Skin of body (tissue), 2 donors: ENCODE measurements around the gene PTPRN2. TPM values are rescaled to one million over a fixed set of nuclear protein-coding genes. Genes with fewer than 3 reads are reported as not detected.

Experiments
- DNase-seq: peaks from one replicate; lab custom pipeline; 2025; lab: John Stamatoyannopoulos, UW
- total RNA-seq: library from RNA; depleted of rRNA; stranded (reverse); fragments of >200 nt; gene quantifications from one replicate; pipeline ENCODE4 v1.2.3, GENCODE V29; 2014

PTPRN2 gene
- total RNA-seq, 1 donor from 2014 or later = 0.99 TPM

DNA sequence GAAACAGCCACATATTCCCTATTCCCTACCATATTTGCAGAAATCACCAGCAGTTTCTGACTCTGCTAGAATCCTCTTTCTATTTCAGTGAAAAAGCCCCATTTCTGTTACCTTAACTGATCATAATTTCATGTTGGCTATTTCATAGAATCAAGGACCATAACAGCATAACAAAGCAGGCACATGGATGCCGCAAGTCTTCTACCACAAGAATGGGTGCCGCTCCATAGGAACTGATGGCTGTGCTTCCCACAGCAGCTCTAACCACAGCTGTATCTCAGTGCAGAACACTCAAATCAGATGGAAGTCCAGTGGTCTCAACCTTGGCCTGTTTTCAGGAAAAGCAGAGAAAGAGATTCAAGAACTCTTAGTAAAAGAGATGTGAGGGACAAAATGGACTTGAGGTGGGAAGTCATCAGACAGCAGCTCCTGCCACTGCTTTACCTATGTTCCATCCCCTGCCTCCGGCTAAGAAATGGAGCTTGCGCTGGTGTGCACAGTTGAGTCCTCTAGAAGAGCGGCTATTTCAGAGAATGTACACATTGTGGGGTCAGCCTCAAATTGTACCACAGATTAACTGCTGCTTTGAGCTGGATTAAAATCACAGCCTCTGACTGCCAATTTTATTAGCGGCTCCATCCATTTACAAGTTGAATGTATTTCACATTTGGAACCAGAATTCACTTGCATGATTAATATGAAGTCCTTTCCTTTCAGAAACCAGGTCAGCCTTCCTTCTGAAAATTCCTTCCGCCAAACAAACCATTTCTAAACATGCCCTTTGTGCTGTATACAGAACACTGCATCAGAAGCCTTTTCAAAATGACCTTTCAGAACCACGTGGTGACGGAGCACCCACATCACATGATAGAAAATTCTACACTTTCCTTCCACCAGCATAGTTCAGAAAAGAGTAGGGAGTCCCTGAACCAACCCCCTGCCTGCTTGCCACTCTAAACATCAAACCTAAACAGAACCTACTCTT lies 7.7 kb downstream of the PTPRN2 start:
- DNase-seq = no peak

DNA sequence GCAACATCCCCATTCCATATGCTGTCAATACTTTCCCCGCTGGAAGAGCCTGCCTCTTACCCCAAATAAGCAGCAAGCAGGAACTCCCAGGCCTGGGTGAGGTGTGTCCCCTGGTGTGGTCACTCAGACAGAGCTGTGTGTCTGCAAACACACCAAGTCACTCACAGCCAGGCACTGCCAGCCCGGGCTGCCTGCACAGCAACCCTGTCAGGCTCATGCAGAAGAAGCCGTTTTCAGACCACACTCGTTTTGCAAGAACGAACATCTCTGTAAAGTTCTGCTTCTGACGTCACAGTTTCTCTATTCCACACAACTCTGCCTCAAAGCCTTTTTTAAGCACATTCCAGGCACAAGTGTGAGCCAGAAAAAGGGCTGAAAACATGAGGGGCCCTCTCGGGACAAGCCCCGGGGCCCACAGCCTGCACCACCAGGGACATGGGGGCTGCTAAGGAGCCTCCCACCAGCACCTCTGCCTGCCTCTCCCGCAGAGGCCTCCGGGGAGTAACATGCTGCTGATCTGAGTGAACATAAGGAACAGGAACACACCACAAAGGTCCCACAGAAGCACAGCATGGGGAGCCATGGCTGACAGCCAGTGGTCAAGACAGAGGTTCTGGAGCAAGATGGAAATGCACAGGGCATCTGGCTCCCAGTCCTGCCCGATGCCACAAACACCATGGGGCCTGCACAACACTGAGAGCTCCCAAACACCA lies 11.4 kb downstream of the PTPRN2 start:
- DNase-seq = no peak

DNA sequence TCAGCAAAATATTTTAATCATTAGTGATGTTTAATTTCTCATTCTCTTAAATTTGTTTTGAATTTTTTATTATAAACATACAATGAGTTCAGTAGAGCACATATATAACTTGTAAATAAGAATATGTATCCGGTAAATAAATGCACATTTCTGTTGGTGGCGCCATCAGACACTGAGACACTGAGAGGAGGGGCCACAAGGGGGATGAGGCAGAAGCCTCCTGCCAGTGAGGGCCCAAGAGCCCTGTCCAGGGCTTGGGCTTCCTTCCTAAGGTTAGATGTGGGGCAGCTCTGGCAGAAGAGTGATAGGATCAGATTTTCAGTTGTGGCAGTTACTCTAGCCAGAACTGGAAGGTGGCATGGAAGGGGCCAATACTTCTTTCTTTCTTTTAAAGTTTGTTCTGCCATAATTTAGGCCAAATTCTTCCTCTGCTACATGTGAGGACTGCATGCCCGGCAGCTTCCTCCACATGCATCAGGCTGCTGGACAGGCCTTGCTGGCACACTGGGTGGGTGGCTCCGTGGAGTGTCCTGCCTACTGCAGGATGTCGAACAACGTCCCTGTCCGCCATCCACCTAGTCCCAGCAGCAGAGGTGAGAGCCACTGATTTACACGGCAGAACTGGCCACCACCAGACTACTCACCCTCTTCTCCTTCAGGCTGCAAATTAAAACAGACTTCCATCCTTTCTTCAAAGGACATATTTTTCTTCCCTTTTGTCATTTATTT lies 13.2 kb downstream of the PTPRN2 start:
- no peak for DNase-seq

DNA sequence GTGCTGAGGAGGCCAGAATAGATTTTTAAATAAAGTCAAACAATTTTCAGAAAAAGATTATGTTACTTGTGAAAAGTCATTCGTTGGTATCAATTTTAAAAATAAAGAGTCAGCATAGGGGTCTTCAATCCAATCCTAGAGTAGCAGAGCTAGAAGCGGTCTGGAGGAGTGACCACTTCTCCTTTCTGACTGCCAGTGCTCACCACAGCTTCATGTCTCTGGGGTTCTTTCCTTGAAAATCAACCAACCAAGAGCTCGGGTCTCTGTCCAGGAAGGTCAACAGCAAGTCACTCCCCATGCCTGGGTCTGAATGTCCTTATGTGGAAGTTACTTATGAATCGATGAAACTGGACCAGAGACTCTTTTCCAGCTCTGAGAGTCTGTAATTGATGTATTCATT lies 14.3 kb downstream of the PTPRN2 start:
- no peak for DNase-seq

DNA sequence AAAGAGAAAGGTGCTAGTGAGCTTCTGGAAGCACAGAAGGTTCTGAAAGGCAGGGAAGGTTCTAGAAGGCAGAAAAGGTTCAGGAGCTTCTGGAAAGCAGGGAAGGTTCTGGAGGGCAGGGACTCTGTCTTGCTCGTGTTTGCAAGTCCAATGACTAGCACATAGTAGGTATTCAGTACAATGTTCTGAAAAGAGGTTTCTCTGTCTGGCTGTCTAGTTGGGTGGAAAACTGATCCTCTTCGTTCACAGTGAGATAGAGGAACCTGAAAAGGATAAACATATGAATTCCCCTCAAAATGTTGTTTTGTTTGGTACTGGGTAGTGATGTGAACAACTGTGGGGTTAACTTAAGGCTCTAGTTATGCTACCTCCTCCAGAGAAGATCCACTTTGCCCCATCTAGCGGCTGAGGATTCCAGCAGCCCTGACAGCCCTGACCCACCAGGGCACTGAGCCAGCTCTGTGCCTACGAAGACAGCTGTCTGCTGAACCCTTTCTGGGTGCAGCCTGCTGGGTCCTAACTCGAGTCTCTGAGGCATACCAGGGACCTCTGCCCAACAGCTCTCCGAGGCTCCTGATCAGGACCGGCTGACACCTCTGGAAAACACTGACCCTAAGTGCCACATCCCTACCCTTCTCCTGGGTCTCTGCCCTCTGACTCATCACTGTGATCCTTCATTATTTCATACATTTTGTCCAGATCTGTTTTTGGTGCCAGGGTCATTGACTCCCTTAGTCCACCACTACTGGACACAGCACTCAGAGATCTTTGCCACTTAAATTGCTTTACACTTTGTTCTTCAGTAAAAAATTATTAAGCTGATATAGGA lies 15.4 kb downstream of the PTPRN2 start:
- DNase-seq = no peak

DNA sequence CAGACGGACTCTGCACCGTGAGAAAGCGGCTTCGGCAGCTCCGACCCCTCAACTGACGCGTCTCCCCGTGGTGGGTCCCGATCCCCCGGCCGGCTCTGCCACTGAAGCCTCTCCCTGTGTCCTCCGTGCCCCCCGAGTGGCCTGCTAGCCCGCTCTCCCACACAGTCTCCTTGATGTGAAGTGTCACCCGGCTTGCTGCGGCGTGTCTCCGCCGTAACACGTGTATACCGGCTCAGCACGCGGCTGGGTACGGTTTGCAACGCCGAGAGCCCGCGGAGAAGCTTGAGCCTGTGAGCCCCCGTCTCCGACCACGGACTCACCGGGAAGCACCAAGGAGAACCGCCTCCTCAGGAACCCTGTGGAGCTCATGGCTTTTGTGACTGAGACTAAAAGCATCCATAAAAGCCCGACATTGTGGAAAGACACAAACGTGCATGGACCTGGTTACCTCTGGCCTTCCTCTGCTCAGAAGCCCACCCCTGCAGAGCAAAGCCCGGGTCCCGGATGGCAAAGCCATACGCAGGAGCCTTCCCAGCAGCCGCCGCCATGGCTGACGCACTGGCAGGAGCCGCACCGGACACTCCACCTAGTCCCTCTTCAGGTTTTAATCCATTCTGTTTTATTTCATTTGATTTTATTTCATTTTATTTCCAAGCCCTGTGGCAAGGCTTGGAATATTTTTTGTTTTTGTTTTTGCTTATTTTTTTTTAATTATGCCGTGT lies 17.0 kb downstream of the PTPRN2 start:
- DNase-seq = no peak

DNA sequence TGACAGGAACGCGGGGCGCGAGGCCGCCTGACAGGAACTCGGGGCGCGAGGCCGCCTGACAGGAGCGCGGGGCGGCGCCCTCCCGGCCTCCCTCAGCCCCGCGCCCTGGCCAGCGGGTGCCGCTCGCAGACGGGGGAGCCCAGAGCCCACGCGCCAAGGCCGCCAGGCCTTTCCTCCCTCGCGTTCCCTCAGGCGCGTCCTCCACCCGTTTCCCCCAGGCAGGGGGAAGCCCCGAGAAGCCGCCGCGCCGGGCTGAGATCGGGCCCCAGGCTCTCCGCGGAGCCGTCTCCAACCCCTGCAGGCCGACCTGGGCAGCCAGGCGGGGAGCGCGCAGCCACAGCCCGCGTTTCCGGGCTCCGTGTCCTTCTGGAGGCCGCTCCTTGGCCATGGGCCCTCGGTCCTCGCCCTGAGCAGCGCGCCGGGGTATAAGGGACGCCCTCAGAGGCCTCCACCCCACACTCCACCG lies 17.7 kb downstream of the PTPRN2 start:
- DNase-seq = no peak

DNA sequence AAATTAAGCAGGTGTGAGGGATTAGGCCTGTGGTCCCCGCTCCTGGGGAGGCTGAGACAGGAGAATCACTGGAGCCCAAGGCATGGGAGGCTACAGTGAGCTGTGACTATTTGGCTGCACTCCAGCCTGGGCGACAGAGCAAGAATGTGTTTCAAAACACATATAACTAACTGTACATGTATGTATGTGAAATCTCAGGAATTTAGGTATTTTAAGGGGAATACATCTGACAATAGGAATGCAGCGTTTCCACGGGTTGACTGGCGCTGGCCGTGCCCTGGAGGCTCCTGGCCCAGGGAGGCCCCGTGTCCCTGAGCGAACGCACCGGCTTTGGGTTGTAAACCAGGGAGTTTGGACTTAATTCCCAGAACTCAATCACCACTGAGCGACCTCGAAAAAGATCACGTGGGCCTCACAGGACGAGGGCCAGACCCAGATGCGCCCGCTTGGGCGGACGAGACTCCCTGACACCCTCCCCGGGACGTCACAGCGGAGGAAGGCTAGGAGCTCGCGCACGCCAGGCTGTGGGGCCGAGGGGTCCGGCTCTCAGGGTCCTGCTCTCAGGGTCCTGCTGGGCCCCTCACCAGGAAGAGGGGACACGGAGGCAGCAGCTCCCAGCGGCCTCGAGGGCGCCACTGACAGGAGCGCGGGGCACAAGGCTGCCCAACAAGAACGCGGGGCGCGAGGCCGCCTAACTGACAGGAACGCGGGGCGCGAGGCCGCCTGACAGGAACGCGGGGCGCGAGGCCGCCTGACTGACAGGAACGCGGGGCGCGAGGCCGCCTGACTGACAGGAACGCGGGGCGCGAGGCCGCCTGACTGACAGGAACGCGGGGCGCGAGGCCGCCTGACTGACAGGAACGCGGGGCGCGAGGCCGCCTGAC lies 18.4 kb downstream of the PTPRN2 start:
- DNase-seq = no peak

DNA sequence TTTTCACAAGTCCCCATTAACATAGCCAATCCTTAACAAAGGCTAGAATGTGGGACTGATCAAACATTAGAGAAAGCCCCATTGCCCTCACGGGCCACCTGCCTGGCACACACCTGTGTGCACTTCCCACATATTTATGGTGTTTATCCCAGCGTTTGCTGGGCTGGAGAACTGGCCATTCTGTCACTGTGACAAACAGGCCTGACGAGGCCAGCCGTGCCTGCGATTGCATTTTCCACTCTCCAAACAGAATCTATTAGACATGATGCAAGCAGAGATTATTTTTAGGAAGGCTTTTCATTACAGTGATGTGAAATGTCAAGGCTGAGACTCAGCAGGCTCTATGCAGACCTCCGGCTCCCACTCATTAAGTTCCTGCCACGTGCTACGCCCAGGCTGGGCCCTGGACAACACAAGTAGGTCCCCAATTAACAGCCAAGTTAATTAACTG lies 20.4 kb downstream of the PTPRN2 start:
- DNase-seq = no peak

DNA sequence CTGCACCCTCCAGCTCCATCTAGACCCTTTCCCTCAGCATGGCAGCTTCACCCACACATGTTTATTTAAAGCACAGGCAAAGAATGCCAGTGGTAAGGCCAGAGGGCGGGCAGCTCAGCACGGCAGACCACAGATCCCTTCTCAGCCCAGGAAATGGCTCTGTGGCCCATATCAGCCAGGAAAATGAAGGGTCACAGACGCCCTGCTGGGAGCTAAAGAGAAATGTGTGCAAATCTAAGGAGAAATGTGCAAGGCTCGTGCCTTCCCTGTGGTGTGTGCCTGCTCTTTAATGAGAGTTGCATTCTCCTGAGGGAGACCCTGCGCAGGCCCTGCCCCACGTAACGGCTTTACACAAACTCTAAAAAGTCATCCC lies 23.0 kb downstream of the PTPRN2 start:
- DNase-seq = no peak

DNA sequence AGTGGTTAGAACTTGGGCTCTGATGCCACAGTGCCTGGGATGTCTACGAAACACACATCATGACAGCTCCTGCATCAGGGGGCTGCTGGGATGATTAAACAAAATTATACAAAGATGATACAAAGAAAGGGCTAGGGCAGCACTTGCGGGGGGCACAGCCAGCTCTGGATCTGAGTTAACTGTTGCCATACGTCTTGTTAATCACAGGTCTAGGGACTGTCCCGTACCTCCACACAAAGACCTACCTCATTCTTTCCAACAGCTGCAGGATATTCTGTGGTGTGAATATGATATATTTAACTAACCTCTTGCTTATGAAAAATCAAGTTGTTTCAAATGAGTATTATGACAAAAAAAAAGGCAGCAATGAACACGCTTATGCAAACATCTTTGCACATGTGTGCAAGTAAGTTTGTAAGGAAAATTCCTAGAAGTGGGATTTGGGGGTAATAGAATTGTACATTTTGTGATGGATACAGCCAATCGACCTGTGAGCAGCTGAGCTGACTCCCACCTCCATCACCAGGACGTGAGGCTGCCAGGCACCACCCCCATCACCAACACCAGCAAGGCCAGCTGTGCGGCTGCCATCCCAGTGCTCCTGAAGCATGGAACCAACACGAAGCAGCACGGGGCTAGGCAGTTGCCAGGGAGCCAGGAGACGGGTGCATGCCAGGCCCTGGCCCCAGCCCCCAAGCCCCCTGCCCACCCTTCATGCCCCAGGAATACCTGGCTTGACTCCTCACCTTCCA lies 23.5 kb downstream of the PTPRN2 start:
- DNase-seq = no peak

DNA sequence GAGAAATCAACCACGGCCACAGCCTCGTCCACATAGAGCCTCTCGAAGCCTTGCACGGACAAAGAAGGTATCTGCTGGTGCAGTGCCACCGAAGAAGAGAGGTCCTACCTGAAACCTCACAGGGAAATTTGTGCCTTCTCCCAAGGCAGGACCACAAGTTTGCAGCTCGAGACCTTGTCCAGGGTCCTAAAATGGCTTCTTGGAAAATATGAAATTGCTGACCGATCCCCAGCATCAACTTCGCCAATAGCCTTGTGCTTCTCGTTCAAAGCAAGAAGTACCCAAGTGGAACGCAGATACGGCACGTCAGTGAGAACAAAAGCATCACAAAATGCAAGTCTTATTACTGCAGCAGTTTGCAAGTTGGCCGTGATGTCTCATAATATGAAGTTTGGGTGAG lies 24.6 kb downstream of the PTPRN2 start:
- DNase-seq = no peak

DNA sequence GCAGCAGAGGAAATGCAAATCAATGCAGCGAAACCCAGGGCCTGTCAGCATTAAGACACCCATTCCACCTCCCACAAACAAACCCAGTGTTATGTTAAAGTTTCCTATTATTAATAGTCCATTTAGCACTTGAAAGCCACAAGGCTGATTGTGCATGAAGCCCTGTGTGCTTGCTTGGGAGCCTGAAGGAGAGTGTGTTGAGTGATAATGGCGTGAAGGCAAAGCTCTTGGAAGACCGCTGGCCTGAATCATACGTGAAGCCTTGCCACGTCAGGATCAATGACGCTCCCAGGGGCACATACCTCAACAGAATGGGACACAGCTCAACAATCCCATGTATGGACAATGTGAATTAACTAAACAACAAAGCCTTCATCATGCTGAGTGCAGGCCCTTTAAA lies 25.1 kb downstream of the PTPRN2 start:
- DNase-seq = no peak

DNA sequence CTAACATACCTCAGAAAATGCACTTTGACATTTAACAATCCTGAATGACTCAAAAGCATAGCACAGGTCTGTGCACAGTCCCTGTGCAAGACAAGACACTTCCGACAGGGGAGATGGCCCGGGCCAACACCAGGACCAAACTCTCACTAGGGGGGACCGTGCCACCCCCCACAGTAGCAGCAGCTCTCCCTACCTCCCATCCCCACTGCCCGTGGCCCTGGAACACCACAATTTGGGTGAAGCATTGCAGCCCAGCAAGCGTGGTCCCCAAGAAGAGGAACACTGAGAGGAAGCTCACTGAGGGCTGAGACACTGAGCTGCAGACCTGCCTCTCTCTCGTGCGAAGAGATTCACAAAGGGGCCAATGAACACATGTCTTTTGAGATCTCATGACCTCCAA lies 26.0 kb downstream of the PTPRN2 start:
- DNase-seq = no peak

DNA sequence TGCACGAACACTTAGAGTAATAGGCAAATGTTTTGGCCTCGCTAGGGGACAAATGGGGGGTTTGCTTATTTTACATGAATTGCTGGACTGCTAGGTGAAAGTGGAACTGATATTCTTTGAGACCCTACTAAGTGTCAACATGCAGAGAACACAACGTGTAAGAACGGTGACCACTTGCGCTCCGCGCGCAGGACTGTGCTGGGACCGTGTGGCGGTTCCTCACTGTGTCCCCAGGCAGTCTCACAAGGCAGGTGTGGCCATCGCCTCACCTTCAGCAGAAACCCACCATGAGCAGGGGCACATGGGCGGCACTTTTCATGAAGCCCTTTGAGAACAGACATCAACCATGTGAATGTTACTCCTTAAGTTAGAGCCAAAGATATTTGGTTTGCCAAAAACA lies 27.2 kb downstream of the PTPRN2 start:
- no peak for DNase-seq

DNA sequence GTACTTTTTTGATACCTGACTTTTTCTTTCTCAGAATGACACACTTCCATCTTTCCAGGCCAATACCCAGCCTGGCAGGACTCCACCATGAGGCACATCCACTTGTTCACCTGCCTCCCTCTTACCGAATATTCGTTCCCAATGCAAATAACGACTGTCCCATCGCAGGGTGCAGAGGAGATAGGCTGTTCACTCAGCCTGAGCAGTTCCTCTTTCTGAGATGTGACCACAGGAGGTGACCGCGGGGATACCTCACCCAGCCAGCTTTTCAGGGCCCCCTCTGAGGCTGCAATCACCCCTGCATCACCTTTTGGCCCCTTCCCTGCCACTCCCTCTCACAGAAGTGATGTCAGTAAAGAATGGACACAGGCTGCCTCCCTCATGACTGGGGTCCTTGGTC lies 28.3 kb downstream of the PTPRN2 start:
- no peak for DNase-seq

DNA sequence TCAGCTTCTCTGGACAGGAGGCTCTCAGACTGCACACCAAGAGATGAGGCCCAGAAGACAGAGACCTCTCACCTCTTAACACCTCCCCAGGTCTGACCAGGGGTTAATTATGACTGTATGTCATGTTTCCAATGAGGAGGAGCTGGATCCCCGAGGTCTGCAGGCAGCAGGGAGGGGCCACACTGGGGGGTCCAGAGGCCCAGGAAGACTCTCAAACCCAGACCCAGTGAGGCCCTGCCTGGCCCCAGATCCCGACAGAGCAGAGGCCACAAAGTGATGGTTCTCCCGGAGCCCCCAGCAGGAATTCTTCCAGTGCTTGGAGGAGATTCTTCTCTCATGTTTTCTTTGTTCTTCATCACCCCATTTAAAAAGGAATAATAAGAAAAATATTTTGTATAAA lies 28.8 kb downstream of the PTPRN2 start:
- DNase-seq = no peak

DNA sequence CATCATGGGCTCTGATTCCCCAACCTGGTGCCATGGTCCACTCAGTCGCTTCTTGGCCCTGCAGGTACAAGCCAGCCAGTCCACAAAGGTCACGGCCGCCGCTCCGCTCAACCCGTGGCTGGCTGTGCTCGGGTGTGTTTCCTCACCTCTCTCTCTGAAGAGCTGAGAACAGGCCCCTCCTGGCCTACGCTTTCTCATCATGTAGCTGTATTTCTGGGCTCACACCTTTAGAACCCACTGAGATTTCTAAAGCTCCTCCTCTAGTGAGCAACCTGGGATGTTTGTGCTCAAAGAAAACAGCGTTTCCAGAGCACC lies 30.2 kb downstream of the PTPRN2 start:
- no peak for DNase-seq
